Measurements from ENCODE around the gene TMEM141.
"Not testable (repeated sequence)": the region's sequence is repeated elsewhere in the genome, so short reads cannot be mapped to it uniquely, and the experiment has no call there.

DNA sequence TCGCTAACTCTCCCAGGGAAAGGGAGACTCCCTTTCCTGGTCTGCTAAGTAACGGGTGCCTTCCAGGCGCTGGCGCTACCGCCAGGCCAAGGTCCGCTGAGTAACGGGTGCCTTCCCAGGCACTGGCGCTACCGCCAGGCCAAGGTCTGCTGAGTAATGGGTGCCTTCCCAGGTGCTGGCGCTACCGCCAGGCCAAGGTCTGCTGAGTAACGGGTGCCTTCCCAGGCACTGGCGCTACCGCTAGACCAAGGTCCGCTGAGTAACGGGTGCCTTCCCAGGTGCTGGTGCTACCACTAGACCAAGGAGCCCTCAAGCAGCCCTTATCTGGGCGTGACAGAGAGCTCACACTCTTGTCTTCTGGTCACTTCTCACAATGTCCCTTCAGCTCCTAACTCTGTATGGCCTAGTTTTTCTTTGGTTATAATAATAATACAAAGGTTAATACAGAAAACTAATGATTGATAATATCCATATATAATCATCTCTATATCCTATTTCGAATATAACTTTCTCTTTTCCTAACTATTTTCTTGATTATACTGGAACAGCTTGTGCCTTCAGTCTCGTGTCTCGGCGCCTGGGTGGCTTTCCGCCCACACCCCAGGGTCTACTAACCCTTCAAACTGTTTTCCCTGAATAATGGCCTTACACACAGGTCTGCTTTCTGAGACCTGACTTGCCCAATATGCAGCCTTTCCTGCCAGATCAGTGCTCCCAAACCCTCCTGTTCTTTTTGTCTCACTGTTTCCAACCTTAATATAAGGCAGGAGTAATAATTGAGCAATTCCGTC is 5.4 kb upstream of the TMEM141 start:
- TF ChIP-seq, protein P1, sequence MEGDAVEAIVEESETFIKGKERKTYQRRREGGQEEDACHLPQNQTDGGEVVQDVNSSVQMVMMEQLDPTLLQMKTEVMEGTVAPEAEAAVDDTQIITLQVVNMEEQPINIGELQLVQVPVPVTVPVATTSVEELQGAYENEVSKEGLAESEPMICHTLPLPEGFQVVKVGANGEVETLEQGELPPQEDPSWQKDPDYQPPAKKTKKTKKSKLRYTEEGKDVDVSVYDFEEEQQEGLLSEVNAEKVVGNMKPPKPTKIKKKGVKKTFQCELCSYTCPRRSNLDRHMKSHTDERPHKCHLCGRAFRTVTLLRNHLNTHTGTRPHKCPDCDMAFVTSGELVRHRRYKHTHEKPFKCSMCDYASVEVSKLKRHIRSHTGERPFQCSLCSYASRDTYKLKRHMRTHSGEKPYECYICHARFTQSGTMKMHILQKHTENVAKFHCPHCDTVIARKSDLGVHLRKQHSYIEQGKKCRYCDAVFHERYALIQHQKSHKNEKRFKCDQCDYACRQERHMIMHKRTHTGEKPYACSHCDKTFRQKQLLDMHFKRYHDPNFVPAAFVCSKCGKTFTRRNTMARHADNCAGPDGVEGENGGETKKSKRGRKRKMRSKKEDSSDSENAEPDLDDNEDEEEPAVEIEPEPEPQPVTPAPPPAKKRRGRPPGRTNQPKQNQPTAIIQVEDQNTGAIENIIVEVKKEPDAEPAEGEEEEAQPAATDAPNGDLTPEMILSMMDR (IDR thresholded peaks at IDR 0.05; ENCODE audit: low read depth, low read length), result not testable (repeated sequence)
- not testable (repeated sequence) for TF ChIP-seq POLR2A (IDR thresholded peaks at IDR 0.05; ENCODE audit: extremely low read depth, insufficient read length)
- TF ChIP-seq, protein P2, sequence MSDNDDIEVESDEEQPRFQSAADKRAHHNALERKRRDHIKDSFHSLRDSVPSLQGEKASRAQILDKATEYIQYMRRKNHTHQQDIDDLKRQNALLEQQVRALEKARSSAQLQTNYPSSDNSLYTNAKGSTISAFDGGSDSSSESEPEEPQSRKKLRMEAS (IDR thresholded peaks at IDR 0.05; ENCODE audit: low read depth, low read length), result not testable (repeated sequence)

Measured in NB4 (cell line).